Heart left ventricle (tissue), 13 donors: ENCODE measurements around the gene ADCY10.

ENCODE experiments used
- CTCF ChIP-seq, 12 donors: fragments of 200-600 bp; sonication (generic) in 4 of 12; IDR thresholded peaks; one replicate each; pipeline versions ENCODE4 v1.5.0 to v1.8.0; 2018 to 2022; ENCODE audit warnings: antibody characterized with exemption in 12 of 12, mild to moderate bottlenecking in 5 of 12
- POLR2A ChIP-seq, 2 donors: fragments of 450-650 bp; IDR thresholded peaks; one replicate each; pipeline ENCODE4 v1.6.1; 2017; ENCODE audit warnings: antibody characterized with exemption in 2 of 2, mild to moderate bottlenecking in 2 of 2, moderate library complexity in 2 of 2
- donor health status: ischemic (EF 13 %, LVEDD 7.1; RV severe dilation, severe dysfunction).
- donor health status: DM: no; HTN: yes; CAD: no.
- donor health status: DM: no; HTN: no; CAD: no.
- donor health status: ischemic (EF 25% LVEDD 6.9; RV normal size, moderate dysfunction).
- donor health status: ischemic (EF 25% LVEDD 5.7; RV mildly dilated, moderate dysfunction).
- donor health status: ischemic (EF 35%, LVEDD 5.7; RV mildly dilated, moderate dysfunction).
- donor health status: nonischemic (EF 11% LVEDD 7.7; RV severe dilation, severe dysfunction).
- donor health status: DM: yes; HTN: yes; CAD: no.
- donor health status: PGD.
- donor health status: ischemic (EF 29% LVEDD 5.4; RV normal size, mild dysfunction).
- donor health status: nonischemic (EF 23%, LVEDD 6.1; RV moderate dilation, normal function).

- TF ChIP-seq CTCF (IDR thresholded peaks at IDR 0.05) = no peak
- no peak for TF ChIP-seq POLR2A (IDR thresholded peaks at IDR 0.05)
These were observed 8.8 kb downstream of the ADCY10 start for GRCh38 chr1:167905182-167905581.
